DMS114 treated with DMSO at 0.1 percent for 48 hours (cell line): ENCODE results near the gene NRG3.

Experiments
- DNase-seq: peaks from one replicate; lab custom pipeline; 2025; ENCODE audit not compliant: unreplicated experiment; lab: John Stamatoyannopoulos, UW

NRG3 gene

DNA sequence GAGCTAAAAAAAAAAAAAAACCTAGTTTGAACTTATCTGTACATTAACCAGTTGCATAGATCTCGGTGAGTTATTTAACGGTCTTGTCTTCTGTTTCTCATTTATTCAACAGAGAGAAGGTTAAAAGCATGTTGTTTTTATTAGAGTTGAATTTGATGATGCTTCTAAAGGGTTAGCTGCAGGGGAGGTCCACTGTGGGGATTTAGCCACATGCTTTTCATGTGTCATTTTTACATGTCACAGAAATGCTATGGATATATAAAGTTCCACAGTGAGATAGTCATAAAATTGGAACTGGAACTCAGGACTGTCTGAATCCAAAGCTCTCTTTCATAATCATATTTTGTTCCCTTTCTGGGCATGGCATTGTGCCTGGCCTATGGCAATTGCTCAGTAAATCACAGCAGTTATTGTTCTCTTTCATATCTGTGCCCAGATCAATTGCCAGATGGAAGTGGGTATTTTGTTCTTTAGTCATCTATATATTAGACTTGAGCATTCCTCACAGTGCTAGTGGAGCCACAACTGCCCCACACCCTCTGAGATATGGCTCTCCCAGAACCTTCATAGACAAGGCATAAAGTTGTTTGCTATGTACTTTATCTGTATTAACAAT, 578.8 kb downstream of the NRG3 start:
- DNase-seq, result no peak

GRCh38 chr10:82462910-82463551, 588.0 kb downstream of the NRG3 start:
- DNase-seq, result no peak

- DNase-seq, result no peak
These were observed 588.6 kb downstream of the NRG3 start for GRCh38 chr10:82463614-82464013.

DNA sequence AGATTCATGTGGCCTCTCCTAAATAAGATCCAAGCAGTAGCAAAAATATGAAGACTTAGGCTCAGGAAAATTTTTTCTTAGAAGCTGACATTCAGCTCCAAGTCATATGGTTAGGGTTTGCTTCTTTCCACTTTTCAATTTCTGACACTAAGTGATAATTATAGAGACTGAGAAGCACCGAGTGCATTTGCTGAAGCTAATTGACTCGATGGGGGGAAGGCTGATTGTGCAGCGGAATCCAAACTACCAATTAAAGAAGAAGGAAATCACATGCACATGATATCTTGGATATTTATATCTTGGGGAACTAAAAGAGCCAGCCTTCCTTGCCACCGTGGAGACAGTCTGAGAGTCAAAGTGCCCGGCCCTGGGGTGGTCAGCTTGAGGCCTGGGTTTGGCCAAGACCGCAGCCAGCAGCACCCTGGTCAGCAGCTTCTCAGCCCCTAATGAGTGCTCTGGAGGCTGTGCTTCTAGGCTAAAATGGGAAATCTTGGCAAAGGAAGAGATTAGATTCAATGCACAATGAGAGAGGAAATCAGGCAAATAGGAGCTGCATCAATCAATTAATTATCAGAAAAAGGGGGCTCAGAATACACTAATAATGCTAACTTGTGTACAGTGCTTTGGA, 589.3 kb downstream of the NRG3 start:
- DNase-seq, result no peak

DNA sequence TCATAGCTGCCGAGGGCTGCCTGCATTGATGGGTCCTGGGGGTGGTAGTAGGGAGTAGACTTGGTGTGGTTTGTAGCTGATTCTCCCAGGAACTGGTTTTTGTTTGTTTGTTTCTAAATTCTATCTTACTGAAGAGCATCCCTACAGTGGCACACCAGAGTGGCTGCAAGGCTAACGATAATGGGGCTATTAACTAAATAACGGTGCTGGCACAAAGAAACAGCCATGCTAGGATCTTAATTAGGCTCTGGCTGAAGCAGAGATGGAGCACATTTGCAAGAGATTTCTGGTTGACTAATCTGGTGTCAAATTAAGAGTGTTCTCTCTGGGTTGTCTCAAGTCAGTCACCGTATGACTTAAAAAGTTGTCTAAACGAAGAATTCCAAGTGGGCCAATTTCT, 590.0 kb downstream of the NRG3 start:
- no peak for DNase-seq

- no peak for DNase-seq
These were observed 593.5 kb downstream of the NRG3 start for GRCh38 chr10:82468453-82468852.

DNA sequence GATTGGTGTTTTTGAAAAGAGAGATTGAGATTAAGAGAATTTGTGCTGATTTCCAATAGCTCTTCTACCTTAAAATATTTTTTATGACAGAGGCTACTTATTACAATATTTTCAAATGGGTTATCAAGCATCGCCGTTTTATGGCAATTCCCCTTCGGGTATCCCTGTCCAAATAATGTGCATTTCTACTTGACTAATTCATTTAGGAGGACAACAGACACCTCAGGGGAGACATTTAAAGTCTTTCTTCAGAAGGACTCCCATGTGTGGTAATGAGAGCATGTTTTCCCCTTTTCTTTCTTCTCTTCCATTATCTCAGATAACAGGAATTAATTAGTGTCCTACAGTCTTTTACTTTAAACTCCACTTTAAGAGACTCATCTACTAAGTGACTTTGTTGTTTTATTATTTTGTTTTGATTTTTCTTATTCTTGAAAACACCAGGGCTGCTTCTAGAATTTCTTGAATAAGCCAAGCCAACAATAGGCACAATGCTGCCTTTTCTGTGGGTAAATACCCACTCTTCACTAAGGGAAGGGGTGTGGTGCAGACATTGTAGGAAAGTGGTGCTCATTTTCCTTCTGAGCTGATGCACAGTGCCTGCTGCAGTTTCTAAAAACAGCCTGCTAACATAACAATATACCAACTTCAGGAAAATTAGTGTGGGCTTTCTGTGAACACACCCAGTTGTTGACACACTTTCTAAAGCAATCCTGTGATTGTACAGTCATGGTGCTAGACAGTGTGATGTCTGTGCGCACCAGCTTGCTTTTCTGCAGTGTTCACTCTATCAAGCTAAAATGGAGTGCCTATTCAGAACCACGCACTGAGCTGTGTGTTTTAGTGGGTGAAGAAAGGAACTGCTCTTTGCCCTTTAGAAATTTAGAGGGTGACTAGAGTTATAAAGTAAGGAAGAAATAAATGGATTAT, 597.7 kb downstream of the NRG3 start:
- DNase-seq, result no peak

- no peak for DNase-seq
These were observed 602.8 kb downstream of the NRG3 start for GRCh38 chr10:82477776-82478175.

- no peak for DNase-seq
These were observed 617.7 kb downstream of the NRG3 start for GRCh38 chr10:82492647-82493046.

GRCh38 chr10:82496114-82496513, 621.1 kb downstream of the NRG3 start:
- no peak for DNase-seq

DNA sequence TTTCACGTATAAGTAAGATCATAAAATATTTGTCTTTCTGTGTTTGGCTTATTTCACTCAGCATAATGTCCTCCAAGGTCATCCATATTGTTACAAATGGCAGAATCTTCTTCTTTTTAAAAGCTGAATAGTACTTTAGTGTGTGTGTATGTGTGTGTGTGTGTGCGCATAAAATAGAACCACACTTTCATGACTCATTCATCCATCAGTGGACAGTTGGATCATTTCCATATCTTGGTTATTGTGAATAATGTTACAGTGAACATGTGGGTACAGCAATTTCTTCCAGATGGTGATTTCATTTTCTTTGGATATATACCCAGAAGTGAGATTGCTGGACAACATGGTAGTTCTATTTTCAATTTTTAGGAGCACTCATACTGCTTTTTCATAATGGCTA, 622.4 kb downstream of the NRG3 start:
- DNase-seq, result no peak

- DNase-seq, result no peak
These were observed 624.0 kb downstream of the NRG3 start for GRCh38 chr10:82498976-82499375.

DNA sequence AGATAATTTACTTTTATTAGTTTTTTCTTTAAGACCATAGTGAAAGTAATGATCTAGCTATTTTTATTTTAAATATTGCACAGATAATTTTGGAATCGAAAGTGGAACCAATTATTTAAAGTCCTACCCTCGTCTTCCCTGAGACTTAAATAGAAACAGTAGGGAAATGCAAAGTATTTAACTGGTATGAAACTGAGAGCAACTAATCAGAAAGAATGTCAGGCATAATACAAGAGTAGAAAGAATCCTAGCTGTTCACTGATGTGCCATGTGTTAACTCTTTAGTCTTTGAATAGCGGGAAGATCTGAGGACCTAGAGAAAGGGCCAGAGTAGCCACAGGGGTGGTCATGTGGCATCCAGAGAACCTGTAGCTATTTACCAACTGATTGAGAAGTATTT, 630.0 kb downstream of the NRG3 start:
- DNase-seq, result no peak

- DNase-seq, result no peak
These were observed 631.8 kb downstream of the NRG3 start for GRCh38 chr10:82506680-82507376.

- DNase-seq, result no peak
These were observed 640.3 kb downstream of the NRG3 start for GRCh38 chr10:82515256-82515655.

GRCh38 chr10:82529062-82529461, 654.1 kb downstream of the NRG3 start:
- no peak for DNase-seq

- DNase-seq, result no peak
These were observed 660.5 kb downstream of the NRG3 start for GRCh38 chr10:82535457-82535856.

DNA sequence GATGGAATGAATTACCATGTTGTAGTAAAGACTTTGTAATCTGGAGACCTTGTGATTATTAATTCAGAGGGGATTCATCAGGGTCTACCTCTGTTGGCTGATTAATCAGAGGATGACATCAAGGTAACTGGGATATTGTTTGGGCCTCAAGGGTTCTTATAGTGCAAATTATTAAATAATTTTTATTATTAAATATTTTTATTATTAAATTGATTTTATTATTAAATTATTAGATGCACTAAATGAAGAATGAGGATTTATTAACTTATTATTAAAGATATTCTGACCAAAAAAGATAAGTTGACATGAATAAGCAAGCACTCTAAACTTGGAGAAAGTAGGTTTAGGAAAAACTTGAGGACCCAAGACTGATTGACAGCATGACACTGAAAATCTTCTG, 661.7 kb downstream of the NRG3 start:
- no peak for DNase-seq

- DNase-seq, result no peak
These were observed 663.3 kb downstream of the NRG3 start for GRCh38 chr10:82538272-82538671.

DNA sequence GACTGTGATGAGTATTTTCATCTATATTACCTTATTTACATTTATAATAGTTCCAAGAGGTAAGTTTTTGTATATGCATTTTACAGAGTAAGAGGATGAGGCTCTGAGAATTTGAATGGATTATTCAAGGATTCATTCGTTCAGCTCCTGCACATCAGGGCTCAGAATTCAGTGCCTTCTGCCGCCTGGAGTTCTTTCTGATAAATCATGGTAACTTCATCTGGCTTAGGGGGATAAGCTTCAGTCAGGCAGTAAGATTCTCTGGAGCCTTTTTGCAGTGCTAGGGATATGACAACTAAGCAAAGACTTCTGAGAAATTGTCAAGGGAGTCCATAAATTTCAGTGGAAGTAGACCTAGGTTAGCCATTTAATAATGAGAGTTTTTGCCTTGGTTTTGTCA, 668.6 kb downstream of the NRG3 start:
- DNase-seq, result no peak

DNA sequence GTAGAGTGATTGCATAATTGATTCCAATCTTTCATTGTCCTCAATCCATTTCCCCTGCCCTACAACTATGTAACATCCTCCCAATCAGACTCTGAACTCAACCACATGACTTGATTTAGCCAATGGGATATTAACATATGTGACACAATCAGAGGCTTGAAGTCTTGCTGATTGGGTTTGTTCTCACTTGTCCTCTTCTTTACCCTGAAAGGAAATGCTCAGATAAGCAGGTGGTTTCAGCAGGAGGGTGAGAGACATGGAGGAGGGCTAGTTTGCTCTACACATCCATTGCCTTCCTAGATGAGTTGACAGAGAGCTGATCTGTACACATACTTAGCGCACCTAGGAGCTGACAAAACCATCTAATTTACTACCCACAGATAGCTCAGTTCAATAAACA, 669.4 kb downstream of the NRG3 start:
- no peak for DNase-seq
